Stimulated activated CD8-positive, alpha-beta memory T cell treated with anti-CD3 and anti-CD28 coated beads, Interleukin-4, amount 100 ng/mL, for 48 hours (primary cell): ENCODE measurements around the gene LHFPL2.

Experiments used
- DNase-seq: peaks from one replicate; pipeline ENCODE4 v3.0.0-alpha.2; 2020

Gene LHFPL2

GRCh38 chr5:78593465-78593864 lies 55.1 kb downstream of the LHFPL2 start:
- no peak for DNase-seq

GRCh38 chr5:78592735-78593386 lies 55.7 kb downstream of the LHFPL2 start:
- DNase-seq = no peak

- DNase-seq = no peak
Measured at GRCh38 chr5:78591972-78592700, 56.4 kb downstream of the LHFPL2 start.

- DNase-seq = no peak
Measured at GRCh38 chr5:78591138-78591612, 57.4 kb downstream of the LHFPL2 start.

GRCh38 chr5:78589923-78590322 lies 58.6 kb downstream of the LHFPL2 start:
- DNase-seq = no peak

- no peak for DNase-seq
Measured at GRCh38 chr5:78588507-78588906, 60.1 kb downstream of the LHFPL2 start.

- DNase-seq = no peak
Measured at GRCh38 chr5:78587775-78588291, 60.7 kb downstream of the LHFPL2 start.

GRCh38 chr5:78587081-78587774 lies 61.3 kb downstream of the LHFPL2 start:
- no peak for DNase-seq

GRCh38 chr5:78586251-78586650 lies 62.3 kb downstream of the LHFPL2 start:
- DNase-seq = peak; percentile 32

- no peak for DNase-seq
Measured at GRCh38 chr5:78578015-78578414, 70.6 kb downstream of the LHFPL2 start.

GRCh38 chr5:78577071-78577807 lies 71.3 kb downstream of the LHFPL2 start:
- no peak for DNase-seq

GRCh38 chr5:78576376-78576775 lies 72.2 kb downstream of the LHFPL2 start:
- DNase-seq = no peak

GRCh38 chr5:78574731-78575161 lies 73.8 kb downstream of the LHFPL2 start:
- DNase-seq = no peak

GRCh38 chr5:78574131-78574673 lies 74.4 kb downstream of the LHFPL2 start:
- DNase-seq = no peak

- no peak for DNase-seq
Measured at GRCh38 chr5:78573318-78573717, 75.3 kb downstream of the LHFPL2 start.

GRCh38 chr5:78570646-78571045 lies 77.9 kb downstream of the LHFPL2 start:
- DNase-seq = no peak

GRCh38 chr5:78569441-78569840 lies 79.1 kb downstream of the LHFPL2 start:
- no peak for DNase-seq

GRCh38 chr5:78568676-78569075 lies 79.9 kb downstream of the LHFPL2 start:
- DNase-seq = no peak

GRCh38 chr5:78568212-78568611 lies 80.4 kb downstream of the LHFPL2 start:
- no peak for DNase-seq

GRCh38 chr5:78567617-78568016 lies 81.0 kb downstream of the LHFPL2 start:
- DNase-seq = no peak

- no peak for DNase-seq
Measured at GRCh38 chr5:78566747-78567425, 81.7 kb downstream of the LHFPL2 start.

GRCh38 chr5:78565395-78565794 lies 83.2 kb downstream of the LHFPL2 start:
- no peak for DNase-seq
